ENCODE results near the gene SPARCL1.
"Not testable (repeated sequence)": the region's sequence is repeated elsewhere in the genome, so short reads cannot be mapped to it uniquely, and the experiment has no call there.

Gene SPARCL1

DNA sequence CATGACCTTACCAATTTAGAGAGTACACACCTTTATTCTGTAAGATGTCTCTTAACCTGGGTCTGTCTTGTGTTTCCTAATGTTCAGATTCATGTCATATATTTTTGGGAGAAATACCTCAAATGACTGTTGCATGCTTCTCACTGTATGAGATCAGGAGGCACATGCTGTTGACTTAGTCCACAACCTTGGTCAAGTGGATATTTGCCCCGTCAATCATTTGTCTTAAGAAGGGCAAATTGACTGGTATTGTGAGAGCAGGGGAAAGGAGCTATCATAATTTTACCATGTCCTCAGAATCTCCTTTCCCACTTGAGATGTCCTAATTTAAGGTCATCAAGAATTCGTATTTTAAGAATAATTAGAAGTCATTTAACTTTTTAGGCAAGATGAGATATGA lies 95.8 kb downstream of the SPARCL1 start:
- no peak for DNase-seq

DNA sequence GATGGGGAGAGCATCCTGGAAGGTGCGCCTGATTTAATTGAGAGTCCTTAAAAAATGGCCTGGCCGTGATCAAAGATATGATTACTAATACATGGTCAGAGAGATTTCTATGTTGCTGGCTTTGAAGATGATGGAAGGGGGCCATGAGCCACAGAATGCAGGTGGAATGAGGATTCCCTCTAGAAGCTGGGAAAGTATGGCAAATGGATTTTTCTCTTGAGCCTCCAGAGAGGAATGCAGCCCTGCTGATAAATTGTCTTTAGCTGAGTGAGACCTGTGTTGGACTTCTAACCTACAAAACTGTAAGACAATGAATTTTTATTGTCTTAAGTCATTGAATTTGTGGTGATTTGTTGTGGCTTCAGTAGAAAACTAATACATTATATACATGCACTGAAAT lies 99.1 kb downstream of the SPARCL1 start:
- DNase-seq = no peak

GRCh38 chr4:87428979-87429378 lies 100.2 kb downstream of the SPARCL1 start:
- no peak for DNase-seq

- DNase-seq = no peak
These were observed 101.7 kb downstream of the SPARCL1 start for GRCh38 chr4:87427518-87427868.

DNA sequence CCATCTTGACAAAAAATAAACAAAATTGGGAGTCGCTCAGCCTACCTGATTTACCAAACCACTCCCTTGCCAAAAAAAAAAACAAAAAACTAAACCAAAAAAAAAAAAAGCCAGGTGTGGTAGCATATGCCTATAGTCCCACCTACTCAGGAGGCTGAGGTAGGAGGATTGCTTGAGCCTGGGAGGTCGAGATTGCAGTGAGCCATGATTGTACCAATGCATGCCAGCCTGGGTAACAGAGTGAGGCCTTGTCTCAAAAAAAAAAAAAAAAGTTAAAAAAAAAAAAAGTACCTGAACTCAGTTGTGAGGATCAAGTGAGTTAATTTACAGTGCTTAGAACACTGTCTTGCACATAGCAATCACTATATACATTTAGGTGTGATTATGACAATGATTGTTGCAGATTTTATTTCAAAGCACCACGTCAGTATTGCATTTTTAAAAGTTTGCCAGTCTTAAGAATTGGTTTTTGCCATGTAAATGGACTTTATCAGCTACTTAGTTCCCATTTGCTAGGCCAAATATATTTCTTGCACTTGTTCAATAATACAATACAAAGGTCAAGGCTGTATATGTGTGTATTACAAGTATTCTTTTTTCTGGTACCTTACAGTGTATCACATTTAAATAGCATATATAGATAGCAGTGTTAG lies 102.2 kb downstream of the SPARCL1 start:
- no peak for DNase-seq

DNA sequence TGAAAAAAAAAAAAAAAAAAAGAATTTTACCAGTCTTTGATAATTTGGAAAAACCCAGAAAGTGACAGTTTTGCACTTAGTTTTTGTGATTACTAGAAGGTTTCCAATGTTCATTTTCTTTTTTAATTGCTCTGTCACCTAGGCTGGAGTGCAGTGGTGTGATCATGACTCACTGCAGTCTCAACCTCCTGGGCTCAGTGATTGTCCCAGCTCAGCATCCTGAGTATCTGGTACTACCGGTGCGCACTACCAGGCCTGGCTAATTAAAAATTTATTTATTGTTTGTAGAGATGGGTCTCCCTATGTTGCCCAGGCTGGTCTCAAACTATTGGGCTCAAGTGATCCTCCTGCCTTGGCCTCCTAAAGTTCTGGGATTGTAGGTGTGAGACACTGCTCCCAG lies 103.5 kb downstream of the SPARCL1 start:
- DNase-seq = no peak

DNA sequence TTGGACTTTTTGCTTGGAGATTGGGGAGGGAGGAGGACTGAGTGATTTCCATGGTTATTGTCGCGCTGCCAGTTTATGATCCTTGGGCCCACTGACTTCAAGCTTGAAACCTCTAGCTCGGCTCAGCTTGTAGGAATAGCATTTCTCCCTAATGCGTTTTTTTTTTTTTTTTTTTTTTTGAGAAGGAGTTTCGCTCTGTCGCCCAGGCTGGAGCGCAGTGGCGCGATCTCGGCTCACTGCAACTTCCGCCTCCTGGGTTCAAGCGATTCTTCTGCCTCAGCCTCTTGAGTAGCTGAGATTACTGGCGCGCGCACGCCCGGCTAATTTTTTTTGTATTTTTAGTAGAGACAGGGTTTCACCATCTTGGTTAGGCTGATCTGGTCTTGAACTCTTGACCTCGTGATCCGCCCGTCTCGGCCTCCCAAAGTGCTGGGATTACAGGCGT lies 105.1 kb downstream of the SPARCL1 start:
- not testable (repeated sequence) for DNase-seq
